ENCODE results near the gene SFR1.

- no peak for TF ChIP-seq CTCF (IDR thresholded peaks at IDR 0.05; ENCODE audit: low read depth, low read length)
- TF ChIP-seq MYC (IDR thresholded peaks at IDR 0.05; ENCODE audit: low read depth, low read length), result peak; percentile 62
- no peak for TF ChIP-seq POLR2A (IDR thresholded peaks at IDR 0.05; ENCODE audit: extremely low read depth, insufficient read length)
- peak; percentile 87 for TF ChIP-seq MAX (IDR thresholded peaks at IDR 0.05; ENCODE audit: low read depth, low read length)
Observed at GRCh38 chr10:104120903-104121484, 977 bp upstream of the SFR1 start.
